Heart left ventricle (tissue), 13 donors: Measurements from ENCODE around the gene USP17L28.
"Not testable (repeated sequence)": the region's sequence is repeated elsewhere in the genome, so short reads cannot be mapped to it uniquely, and the experiment has no call there.

Experiments
- CTCF ChIP-seq, 12 donors: fragments of 200-600 bp; sonication (generic) in 4 of 12; IDR thresholded peaks; one replicate each; pipeline versions ENCODE4 v1.5.0 to v1.8.0; 2018 to 2022; ENCODE audit warnings: antibody characterized with exemption in 12 of 12, mild to moderate bottlenecking in 5 of 12
- POLR2A ChIP-seq, 2 donors: fragments of 450-650 bp; IDR thresholded peaks; one replicate each; pipeline ENCODE4 v1.6.1; 2017; ENCODE audit warnings: antibody characterized with exemption in 2 of 2, mild to moderate bottlenecking in 2 of 2, moderate library complexity in 2 of 2
- donor health status: ischemic (EF 13 %, LVEDD 7.1; RV severe dilation, severe dysfunction).
- donor health status: DM: no; HTN: yes; CAD: no.
- donor health status: DM: no; HTN: no; CAD: no.
- donor health status: ischemic (EF 25% LVEDD 6.9; RV normal size, moderate dysfunction).
- donor health status: ischemic (EF 25% LVEDD 5.7; RV mildly dilated, moderate dysfunction).
- donor health status: ischemic (EF 35%, LVEDD 5.7; RV mildly dilated, moderate dysfunction).
- donor health status: nonischemic (EF 11% LVEDD 7.7; RV severe dilation, severe dysfunction).
- donor health status: DM: yes; HTN: yes; CAD: no.
- donor health status: PGD.
- donor health status: ischemic (EF 29% LVEDD 5.4; RV normal size, mild dysfunction).
- donor health status: nonischemic (EF 23%, LVEDD 6.1; RV moderate dilation, normal function).

GRCh38 chr4:9343848-9344247 lies 4.8 kb upstream of the USP17L28 start, which contains the start of gene USP17L27:
- not testable (repeated sequence) for TF ChIP-seq POLR2A, CTCF (IDR thresholded peaks at IDR 0.05)
